ENCODE data around the gene GFER. TPM values are rescaled to one million over a fixed set of nuclear protein-coding genes. Genes with fewer than 3 reads are reported as not detected.
"Not testable (repeated sequence)": the region's sequence is repeated elsewhere in the genome, so short reads cannot be mapped to it uniquely, and the experiment has no call there.

GFER gene
- polyA plus RNA-seq (2012; ENCODE audit: low read depth, missing spikeins), result 32.2 TPM

- DNase-seq (ENCODE audit: insufficient read length, low spot score) (peak; percentile 94), FAIRE-seq (peak; percentile 98)
- TF ChIP-seq TAF1 (IDR thresholded peaks at IDR 0.05; ENCODE audit: low read depth, low read length), result peak; percentile 67
- TF ChIP-seq SPI1 (IDR thresholded peaks at IDR 0.05; ENCODE audit: low read depth, low read length), result no peak
- peak; percentile 68 for TF ChIP-seq POLR2A (IDR thresholded peaks at IDR 0.05; ENCODE audit: low read depth, low read length)
These were observed at the start of gene GFER for GRCh38 chr16:1983544-1984346. Gene GFER (plus strand): TSS chr16:1984193. CDS start chr16:1984219, 26 bp downstream.

GRCh38 chr16:1936945-1937479 is 47.0 kb upstream of the GFER start:
- FAIRE-seq, result no peak
- DNase-seq (ENCODE audit: insufficient read length, low spot score), result no peak
- TF ChIP-seq PAX5 (IDR thresholded peaks at IDR 0.05; ENCODE audit: insufficient read depth, low read length, severe bottlenecking), result no peak
- no peak for TF ChIP-seq POU2F2 (IDR thresholded peaks at IDR 0.05; ENCODE audit: low read depth, low read length)
- TF ChIP-seq SPI1 (IDR thresholded peaks at IDR 0.05; ENCODE audit: low read depth, low read length), result no peak
- no peak for TF ChIP-seq POLR2A (IDR thresholded peaks at IDR 0.05; ENCODE audit: low read depth, low read length)
- no peak for TF ChIP-seq POLR2AphosphoS5 (IDR thresholded peaks at IDR 0.05; ENCODE audit: low read depth, low read length)
- no peak for TF ChIP-seq TAF1 (IDR thresholded peaks at IDR 0.05; ENCODE audit: low read depth, low read length)

GRCh38 chr16:1938316-1938715 is 45.7 kb upstream of the GFER start:
- DNase-seq (ENCODE audit: insufficient read length, low spot score) (no peak), FAIRE-seq (no peak)
- TF ChIP-seq POLR2AphosphoS5 (IDR thresholded peaks at IDR 0.05; ENCODE audit: low read depth, low read length), result no peak
- TF ChIP-seq TAF1 (IDR thresholded peaks at IDR 0.05; ENCODE audit: low read depth, low read length), result no peak

DNA sequence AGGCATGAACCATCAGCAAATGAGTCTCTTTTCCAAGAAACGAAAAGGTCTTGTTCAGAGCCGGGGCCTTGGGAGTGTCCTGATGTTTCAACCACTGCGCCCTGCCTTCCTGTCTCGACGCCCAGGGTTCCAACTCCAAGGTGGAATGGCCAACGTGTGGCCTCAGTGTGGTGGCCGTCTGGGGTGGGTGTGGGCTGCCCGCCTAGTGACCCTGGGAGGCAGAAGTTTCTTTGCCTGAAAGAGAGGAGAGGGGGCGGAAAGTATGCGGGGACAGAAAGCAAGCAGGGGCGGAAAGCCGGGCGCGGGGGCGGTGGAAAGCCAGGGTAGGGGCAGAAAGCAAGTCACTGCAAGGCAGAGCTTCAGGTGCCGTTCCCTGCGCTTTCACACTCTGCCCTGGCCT is 45.1 kb upstream of the GFER start:
- FAIRE-seq (no peak), DNase-seq (ENCODE audit: insufficient read length, low spot score) (no peak)
- TF ChIP-seq SPI1 (IDR thresholded peaks at IDR 0.05; ENCODE audit: low read depth, low read length) (no peak), POU2F2 (IDR thresholded peaks at IDR 0.05; ENCODE audit: low read depth, low read length) (no peak), PAX5 (IDR thresholded peaks at IDR 0.05; ENCODE audit: insufficient read depth, low read length, severe bottlenecking) (no peak), POLR2AphosphoS5 (IDR thresholded peaks at IDR 0.05; ENCODE audit: low read depth, low read length) (no peak), POLR2A (IDR thresholded peaks at IDR 0.05; ENCODE audit: low read depth, low read length) (no peak), TAF1 (IDR thresholded peaks at IDR 0.05; ENCODE audit: low read depth, low read length) (no peak)

GRCh38 chr16:1939833-1940232 is 44.2 kb upstream of the GFER start:
- DNase-seq (ENCODE audit: insufficient read length, low spot score); FAIRE-seq: not testable (repeated sequence)

DNA sequence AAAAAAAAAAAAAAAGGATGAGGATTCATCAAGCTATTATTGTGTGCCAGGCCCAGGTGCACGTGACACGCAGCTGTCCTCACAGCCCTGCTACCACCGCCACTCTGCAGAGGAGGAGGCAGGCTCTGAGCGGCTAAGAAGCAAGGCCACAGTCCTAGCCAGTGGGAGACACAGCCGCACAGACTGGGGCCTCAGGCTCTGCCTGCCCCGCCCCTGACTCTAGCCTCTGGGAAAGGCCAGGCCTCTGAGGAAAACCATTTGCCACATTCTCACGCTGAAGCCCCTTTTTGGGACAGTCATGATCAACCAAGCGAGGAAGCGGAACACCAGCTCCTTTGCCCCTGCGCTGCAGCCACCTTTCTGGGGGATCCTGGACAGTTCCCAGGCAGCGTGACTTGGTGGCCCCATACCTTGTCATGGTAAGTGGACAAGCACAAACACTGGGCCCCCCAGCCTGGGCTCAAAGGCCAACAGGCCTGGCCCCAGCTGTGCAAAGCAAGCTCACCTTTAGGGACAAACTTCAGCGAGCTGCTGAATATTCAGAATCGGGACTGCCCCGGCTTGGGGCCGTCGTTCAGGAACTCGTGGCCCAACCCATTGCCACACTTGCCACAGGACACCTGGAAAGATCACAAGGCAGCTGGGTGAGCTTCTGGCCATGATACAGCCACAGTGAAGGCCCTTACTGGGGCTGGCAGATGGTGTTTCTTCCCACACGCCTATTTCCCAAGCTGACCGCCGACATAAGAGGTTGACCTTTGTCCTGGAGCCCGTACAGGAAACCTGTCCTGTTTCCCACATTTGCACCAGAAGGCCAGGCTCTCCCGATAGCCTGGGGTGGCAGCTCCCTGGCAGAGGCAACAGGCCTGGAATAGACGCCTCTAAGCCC is 43.5 kb upstream of the GFER start:
- TF ChIP-seq TAF1 (IDR thresholded peaks at IDR 0.05; ENCODE audit: low read depth, low read length) (no peak), POU2F2 (IDR thresholded peaks at IDR 0.05; ENCODE audit: low read depth, low read length) (peak; percentile 91)
- DNase-seq (ENCODE audit: insufficient read length, low spot score), result no peak
- no peak for FAIRE-seq

- FAIRE-seq, result no peak
- DNase-seq (ENCODE audit: insufficient read length, low spot score), result no peak
- no peak for TF ChIP-seq SPI1 (IDR thresholded peaks at IDR 0.05; ENCODE audit: low read depth, low read length)
- TF ChIP-seq PAX5 (IDR thresholded peaks at IDR 0.05; ENCODE audit: insufficient read depth, low read length, severe bottlenecking), result no peak
- no peak for TF ChIP-seq POLR2A (IDR thresholded peaks at IDR 0.05; ENCODE audit: low read depth, low read length)
- no peak for TF ChIP-seq TAF1 (IDR thresholded peaks at IDR 0.05; ENCODE audit: low read depth, low read length)
- TF ChIP-seq POLR2AphosphoS5 (IDR thresholded peaks at IDR 0.05; ENCODE audit: low read depth, low read length), result no peak
- TF ChIP-seq POU2F2 (IDR thresholded peaks at IDR 0.05; ENCODE audit: low read depth, low read length), result no peak
These were observed 42.6 kb upstream of the GFER start for GRCh38 chr16:1941162-1942046.

DNA sequence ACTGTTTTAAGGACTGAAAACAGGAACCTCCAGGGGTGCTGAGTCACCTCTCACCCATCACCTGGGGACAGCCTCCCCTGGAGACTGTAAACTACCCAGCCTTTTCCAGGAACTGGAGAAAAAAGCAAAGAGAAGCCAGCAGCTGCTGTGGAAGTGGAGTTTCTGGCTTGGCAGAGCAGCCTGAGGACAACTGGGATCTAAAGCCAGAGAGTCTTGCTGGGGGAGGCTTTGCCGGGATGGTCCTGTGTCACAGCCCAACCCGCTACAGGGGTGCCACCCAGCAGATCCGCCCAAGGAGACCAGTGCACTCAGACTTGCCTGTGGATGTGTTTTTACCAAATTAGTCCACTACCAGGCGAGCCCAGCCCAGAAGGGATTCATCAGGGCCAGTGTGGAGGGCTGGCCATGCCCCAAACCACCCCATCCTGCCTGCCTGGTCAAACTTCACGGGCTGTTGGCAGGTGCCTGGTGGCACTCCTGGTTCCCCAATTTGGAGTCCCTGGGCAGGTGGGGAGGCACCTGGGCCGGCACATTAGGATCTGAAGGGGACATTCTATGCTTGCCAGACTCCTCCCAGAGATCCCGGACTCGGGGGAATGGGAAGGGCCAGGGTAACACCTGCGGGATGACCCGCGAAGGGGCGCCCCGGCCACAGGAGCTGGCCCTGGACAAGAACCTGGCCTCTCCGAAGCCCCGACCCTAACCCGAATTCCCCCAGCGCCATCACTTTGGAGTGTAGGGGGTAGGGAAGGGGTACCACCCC is 41.8 kb upstream of the GFER start:
- no peak for DNase-seq (ENCODE audit: insufficient read length, low spot score)
- peak; percentile 81 for FAIRE-seq
- TF ChIP-seq POLR2A (IDR thresholded peaks at IDR 0.05; ENCODE audit: low read depth, low read length) (no peak), POU2F2 (IDR thresholded peaks at IDR 0.05; ENCODE audit: low read depth, low read length) (no peak), SPI1 (IDR thresholded peaks at IDR 0.05; ENCODE audit: low read depth, low read length) (0 out of 2 replicates have a peak, but pooled peaks have one; percentile 23), PAX5 (IDR thresholded peaks at IDR 0.05; ENCODE audit: insufficient read depth, low read length, severe bottlenecking) (no peak), POLR2AphosphoS5 (IDR thresholded peaks at IDR 0.05; ENCODE audit: low read depth, low read length) (no peak)
